ENCODE measurements around the gene KRT74. TPM values are rescaled to one million over a fixed set of nuclear protein-coding genes. Genes with fewer than 3 reads are reported as not detected.

KRT74 gene
- total RNA-seq, 2 donors from 2014 or later, result not detected

GRCh38 chr12:52551216-52551865 lies 22.3 kb downstream of the KRT74 start:
- H3K9me3 ChIP-seq, result no peaks in the 10 kb centered on the region
- TF ChIP-seq CTCF (IDR thresholded peaks at IDR 0.05), result no peak
- H3K4me3 ChIP-seq, result no peak overlapping the region
- no peak overlapping the region for H3K27ac ChIP-seq
- H3K27me3 ChIP-seq (replicated peaks; ENCODE audit: insufficient read depth), result no peaks in the 10 kb centered on the region
- H3K36me3 ChIP-seq, result no peaks in the 10 kb centered on the region
- ATAC-seq (ENCODE audit: insufficient number of reproducible peaks, low FRiP score, low read depth) (no peak), DNase-seq (ENCODE audit: low spot score) (no peak)
- no peaks in the 10 kb centered on the region for H3K4me1 ChIP-seq (ENCODE audit: control insufficient read depth in 1 of 2, low read depth in 2 of 2)

GRCh38 chr12:52546126-52546525 lies 27.5 kb downstream of the KRT74 start:
- ATAC-seq (ENCODE audit: insufficient number of reproducible peaks, low FRiP score, low read depth) (no peak), DNase-seq (ENCODE audit: low spot score) (no peak)
- H3K27ac ChIP-seq, result no peak overlapping the region
- no peaks in the 10 kb centered on the region for H3K9me3 ChIP-seq
- H3K4me3 ChIP-seq, result no peak overlapping the region
- no peaks in the 10 kb centered on the region for H3K27me3 ChIP-seq (replicated peaks; ENCODE audit: insufficient read depth)
- no peaks in the 10 kb centered on the region for H3K36me3 ChIP-seq
- H3K4me1 ChIP-seq (ENCODE audit: control insufficient read depth in 1 of 2, low read depth in 2 of 2), result peaks cover 0 to 17% of the 10 kb centered on the region in 2 donors
- TF ChIP-seq CTCF (IDR thresholded peaks at IDR 0.05), result no peak

- no peak overlapping the region for H3K27ac ChIP-seq
- peak; percentile 45 for TF ChIP-seq CTCF (IDR thresholded peaks at IDR 0.05)
- no peak overlapping the region for H3K4me3 ChIP-seq
- DNase-seq (ENCODE audit: low spot score) (no peak), ATAC-seq (ENCODE audit: insufficient number of reproducible peaks, low FRiP score, low read depth) (peak; percentile 16)
- no peaks in the 10 kb centered on the region for H3K9me3 ChIP-seq
- H3K27me3 ChIP-seq (replicated peaks; ENCODE audit: insufficient read depth), result no peaks in the 10 kb centered on the region
- H3K36me3 ChIP-seq, result no peaks in the 10 kb centered on the region
- H3K4me1 ChIP-seq (ENCODE audit: control insufficient read depth in 1 of 2, low read depth in 2 of 2), result peaks cover 0 to 17% of the 10 kb centered on the region in 2 donors
These were observed 29.4 kb downstream of the KRT74 start for GRCh38 chr12:52543985-52544883.

GRCh38 chr12:52542785-52543318 lies 30.8 kb downstream of the KRT74 start:
- no peak for DNase-seq (ENCODE audit: low spot score)
- H3K4me1 ChIP-seq (ENCODE audit: control insufficient read depth in 1 of 2, low read depth in 2 of 2), result peaks cover 0 to 17% of the 10 kb centered on the region in 2 donors

More at GRCh38 chr12:52542785-52543318, 30.8 kb downstream of the KRT74 start:
- Histone ChIP-seq H3K9me3 (no peaks in the 10 kb centered on the region), H3K27me3 (replicated peaks; ENCODE audit: insufficient read depth) (no peaks in the 10 kb centered on the region), H3K36me3 (no peaks in the 10 kb centered on the region), H3K4me3 (no peak overlapping the region), H3K27ac (no peak overlapping the region)
- no peak for ATAC-seq (ENCODE audit: insufficient number of reproducible peaks, low FRiP score, low read depth)
- TF ChIP-seq CTCF (IDR thresholded peaks at IDR 0.05), result no peak

Measured in thoracic aorta (tissue), 2 donors.